Lower leg skin (tissue), 3 donors: Measurements from ENCODE around the gene AMBRA1.

Source experiments
- POLR2A ChIP-seq, 2 donors: fragments of 450-650 bp; IDR thresholded peaks; one replicate each; pipeline ENCODE4 v1.6.1; 2016 to 2017; ENCODE audit warnings: antibody characterized with exemption in 2 of 2, mild to moderate bottlenecking in 1 of 2, moderate library complexity in 1 of 2
- TF ChIP-seq, protein P1 (sequence below), 3 donors: fragments of 450-650 bp; IDR thresholded peaks; one replicate each; pipeline ENCODE4 v1.5.1; 2016; ENCODE audit warnings: antibody characterized with exemption in 3 of 3, mild to moderate bottlenecking in 3 of 3, moderate library complexity in 2 of 3

DNA sequence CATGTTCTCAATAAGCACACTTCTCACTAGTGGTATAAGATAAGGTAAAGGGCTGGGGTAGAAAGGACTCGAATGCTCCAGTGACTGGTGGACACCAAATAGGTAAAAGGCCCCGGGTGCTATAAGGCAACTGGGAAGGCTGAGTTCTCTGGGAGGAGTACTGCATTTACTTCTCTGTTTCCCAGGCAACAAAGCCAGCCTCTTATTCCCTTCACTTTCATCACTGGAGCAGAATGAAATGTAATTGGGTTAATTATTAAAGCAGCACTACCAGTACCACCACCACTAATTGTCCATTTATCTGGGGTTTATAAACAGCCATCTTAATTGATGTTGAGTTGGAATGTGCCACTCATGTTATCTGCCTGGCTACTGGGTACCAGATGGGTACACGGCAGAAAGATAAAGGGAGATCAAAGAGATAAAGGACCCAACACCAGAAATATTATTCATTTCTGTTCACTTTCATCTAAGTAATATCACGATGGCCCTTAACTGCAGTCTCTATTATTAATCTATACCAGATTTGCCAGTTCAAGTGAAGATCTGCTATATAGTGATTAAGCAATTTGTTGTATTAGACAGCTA lies 107.9 kb downstream of the AMBRA1 start:
- TF ChIP-seq POLR2A (IDR thresholded peaks at IDR 0.05) = no peak
- TF ChIP-seq, protein P1, sequence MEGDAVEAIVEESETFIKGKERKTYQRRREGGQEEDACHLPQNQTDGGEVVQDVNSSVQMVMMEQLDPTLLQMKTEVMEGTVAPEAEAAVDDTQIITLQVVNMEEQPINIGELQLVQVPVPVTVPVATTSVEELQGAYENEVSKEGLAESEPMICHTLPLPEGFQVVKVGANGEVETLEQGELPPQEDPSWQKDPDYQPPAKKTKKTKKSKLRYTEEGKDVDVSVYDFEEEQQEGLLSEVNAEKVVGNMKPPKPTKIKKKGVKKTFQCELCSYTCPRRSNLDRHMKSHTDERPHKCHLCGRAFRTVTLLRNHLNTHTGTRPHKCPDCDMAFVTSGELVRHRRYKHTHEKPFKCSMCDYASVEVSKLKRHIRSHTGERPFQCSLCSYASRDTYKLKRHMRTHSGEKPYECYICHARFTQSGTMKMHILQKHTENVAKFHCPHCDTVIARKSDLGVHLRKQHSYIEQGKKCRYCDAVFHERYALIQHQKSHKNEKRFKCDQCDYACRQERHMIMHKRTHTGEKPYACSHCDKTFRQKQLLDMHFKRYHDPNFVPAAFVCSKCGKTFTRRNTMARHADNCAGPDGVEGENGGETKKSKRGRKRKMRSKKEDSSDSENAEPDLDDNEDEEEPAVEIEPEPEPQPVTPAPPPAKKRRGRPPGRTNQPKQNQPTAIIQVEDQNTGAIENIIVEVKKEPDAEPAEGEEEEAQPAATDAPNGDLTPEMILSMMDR (IDR thresholded peaks at IDR 0.05) = no peak
